NCI-H1694 (cell line): ENCODE data around the gene IGF1R.
"Not testable (repeated sequence)": the region's sequence is repeated elsewhere in the genome, so short reads cannot be mapped to it uniquely, and the experiment has no call there.

Experiments
- DNase-seq: peaks from one replicate; lab custom pipeline; 2025; lab: John Stamatoyannopoulos, UW

IGF1R gene

GRCh38 chr15:98964466-98965133, 316.3 kb downstream of the IGF1R start:
- DNase-seq, result no peak

DNA sequence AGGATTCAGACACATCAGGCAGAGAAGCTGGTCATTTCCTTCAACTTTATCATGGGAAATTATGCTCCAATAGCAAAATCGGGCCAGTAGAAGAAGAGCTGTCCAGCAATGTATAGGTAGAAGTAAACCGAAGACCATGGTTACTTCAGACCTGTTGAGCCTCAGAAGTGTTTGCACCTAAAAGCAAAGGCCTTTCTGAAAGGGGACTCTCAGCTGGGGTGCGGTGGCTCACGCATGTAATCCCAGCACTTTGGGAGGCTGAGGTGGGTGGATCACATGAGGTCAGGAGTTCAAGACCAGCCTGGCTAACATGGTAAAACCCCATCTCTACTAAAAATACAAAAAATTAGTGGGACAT, 316.8 kb downstream of the IGF1R start:
- DNase-seq, result not testable (repeated sequence)

DNA sequence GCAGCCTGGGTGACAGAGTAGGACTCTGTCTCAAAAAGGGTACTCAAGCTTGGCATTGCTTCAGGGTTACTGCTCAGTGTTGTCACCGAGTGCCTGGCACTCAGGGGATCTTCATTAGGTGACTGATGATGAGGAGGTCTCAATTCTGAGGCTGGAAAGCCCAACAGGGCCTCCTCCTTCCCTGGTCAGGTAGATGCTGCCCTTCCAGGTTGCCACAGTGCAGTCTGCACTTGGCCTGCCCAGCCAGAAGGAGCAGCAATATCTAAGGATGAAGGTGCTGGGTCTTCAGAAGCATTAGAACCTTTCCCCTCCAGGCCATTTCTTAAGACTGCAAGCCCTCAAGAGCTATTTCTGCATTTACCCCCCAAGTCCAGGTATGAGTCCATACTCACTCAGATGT, 317.3 kb downstream of the IGF1R start:
- DNase-seq, result no peak

DNA sequence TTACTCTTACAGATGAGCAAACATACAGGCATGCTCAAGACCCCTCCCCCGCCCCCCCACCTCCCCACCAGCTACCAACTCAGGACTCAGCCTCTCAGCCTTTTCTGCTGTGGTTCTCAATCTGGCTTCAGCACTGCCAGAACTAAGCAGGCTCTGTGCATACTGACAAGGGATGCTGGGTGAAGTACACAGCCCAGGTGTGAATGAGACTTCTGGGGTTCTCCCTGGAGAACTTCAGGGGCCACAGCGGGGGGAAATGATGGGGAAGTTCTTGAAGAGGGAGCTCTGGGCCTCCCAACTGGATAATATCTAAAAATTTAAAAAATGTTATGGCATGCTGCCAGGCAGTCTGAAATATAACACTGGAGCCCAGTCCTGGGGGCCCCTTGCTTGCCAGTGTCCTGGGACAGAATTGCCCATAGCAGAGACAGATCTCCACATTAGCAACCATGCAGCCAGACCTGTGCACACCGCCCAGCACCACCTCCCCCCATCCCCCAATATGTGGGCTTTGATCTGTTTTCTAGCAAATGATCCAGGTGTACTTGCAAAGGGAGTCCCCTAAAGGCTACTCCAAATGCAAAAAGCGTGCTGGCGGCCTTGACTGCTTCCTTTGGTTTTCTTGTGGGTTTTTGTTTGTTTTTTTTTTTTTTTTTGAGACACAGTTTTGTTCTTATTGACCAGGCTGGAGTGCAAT, 317.9 kb downstream of the IGF1R start:
- no peak for DNase-seq

DNA sequence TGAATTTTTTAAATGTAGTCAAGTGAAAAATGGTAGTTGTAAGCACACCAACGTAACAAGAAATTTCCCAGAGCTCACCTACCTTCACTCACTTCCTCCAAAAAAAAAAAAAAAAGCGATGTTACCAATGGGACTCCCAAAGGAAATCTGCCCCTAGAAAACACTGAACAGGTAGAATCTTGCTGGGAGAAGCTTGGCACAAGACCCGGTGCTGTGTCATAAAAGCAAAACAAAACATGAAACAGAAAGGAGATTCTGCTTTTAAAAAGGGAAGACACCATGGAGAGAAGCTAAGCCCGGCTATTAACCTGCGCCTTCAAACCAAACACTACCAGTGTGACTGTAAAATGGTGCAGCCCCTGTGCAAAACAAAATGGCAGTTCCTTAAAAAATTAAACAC, 318.8 kb downstream of the IGF1R start:
- no peak for DNase-seq

GRCh38 chr15:98967916-98968315, 319.6 kb downstream of the IGF1R start:
- DNase-seq, result no peak

DNA sequence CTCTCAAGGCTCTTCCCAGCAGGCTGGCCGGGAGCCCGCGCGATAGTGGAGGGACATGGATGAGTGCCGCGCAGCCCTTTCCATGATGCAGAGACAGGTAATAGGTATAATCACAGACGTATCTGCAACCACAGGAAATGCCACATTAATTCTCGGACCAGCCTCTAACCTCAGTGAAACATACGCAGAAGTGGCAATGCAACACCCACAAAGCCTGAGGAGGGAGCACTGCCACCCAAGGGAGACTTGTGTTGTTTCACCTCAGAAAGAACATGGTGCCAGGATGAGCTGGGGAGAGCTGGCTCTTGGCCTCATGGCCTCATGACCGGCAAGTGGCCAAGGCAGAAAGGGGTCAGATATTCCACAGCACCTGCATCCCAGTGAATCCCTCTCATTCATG, 320.2 kb downstream of the IGF1R start:
- no peak for DNase-seq

GRCh38 chr15:98969126-98969735, 320.9 kb downstream of the IGF1R start:
- DNase-seq, result no peak

DNA sequence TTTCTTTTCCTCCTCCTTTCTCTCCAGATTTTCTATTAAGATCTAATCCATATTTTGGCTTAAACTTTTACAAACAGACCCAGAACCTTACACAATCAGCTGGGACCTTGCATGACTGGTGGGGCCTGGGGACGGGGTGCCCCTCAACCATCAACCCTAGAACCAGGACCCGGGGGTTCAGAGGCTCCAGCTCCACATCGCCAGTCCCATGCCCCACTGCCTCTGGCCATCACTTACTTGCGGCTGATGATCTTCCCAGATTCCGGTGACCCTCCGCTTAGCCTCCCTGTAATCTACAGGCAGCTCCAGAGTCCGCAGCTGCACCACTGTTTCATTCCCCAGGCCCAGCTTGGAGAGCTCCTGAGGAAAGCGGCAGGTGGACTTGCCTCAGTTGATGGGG, 322.5 kb downstream of the IGF1R start:
- DNase-seq, result no peak

GRCh38 chr15:98976500-98976899, 328.2 kb downstream of the IGF1R start:
- no peak for DNase-seq

GRCh38 chr15:98977441-98977840, 329.1 kb downstream of the IGF1R start:
- DNase-seq, result no peak

- no peak for DNase-seq
Observed at GRCh38 chr15:98978153-98978552, 329.8 kb downstream of the IGF1R start.

GRCh38 chr15:98980899-98981228, 332.5 kb downstream of the IGF1R start:
- DNase-seq, result no peak

DNA sequence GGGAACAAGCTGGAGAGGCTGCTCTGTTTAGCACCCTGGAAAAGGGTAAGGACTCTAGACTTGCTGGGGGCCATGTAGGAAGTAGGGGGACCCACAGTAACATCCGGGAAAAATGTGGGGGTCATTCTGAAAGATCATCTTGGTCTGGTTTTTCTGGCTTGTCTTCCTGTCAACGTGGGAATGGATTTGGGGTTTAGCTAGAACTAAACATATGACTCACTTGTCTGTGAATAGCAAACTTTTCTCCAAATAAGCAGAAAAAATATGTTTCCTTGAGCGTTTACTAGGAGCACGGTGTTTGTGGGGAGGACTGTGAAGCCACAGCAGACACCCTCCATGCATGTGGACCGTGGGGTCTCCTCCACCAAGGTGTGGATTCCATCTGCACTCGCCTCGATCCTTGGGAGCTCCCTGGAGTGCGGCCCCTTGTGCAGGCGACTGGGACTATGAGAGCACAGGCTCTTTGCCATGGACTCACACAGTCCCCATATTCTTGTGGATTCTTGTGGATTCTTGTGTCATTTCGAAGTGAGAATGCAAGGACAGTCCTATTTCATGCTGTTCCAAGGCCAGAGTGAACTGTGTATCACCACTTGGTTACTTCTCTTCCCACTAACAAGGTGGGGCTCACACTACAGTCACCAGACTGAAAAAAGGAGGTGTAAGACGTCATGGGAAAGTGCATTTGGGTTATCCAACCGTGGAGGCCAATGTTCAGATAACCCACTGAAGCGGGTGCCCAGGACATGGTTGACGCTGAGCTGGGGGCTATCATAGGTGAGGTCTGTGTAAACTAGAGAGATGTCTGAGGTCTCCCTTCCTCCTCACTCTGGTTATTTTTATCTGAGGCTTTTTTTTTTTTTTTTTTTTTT, 333.7 kb downstream of the IGF1R start:
- no peak for DNase-seq

- no peak for DNase-seq
Observed at GRCh38 chr15:98983334-98983733, 335.0 kb downstream of the IGF1R start.

DNA sequence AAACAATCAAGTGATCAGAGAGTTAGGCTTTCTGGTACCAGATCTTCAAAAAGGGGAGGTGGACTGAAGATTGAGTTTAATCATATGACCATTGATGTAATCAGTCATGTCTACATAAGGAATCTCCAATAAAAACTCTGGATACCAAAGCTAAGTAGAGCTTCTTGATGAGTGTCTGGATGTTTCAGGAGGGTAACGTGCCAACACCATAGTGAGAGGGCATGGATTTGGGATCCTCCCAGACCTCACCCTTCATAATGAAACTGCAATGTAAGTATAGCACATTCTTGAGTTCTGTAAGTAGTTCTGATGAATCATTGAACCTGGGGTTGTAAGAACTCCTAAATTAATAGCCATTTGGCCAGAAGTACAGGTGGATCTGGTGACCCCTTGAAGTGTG, 337.9 kb downstream of the IGF1R start:
- no peak for DNase-seq

DNA sequence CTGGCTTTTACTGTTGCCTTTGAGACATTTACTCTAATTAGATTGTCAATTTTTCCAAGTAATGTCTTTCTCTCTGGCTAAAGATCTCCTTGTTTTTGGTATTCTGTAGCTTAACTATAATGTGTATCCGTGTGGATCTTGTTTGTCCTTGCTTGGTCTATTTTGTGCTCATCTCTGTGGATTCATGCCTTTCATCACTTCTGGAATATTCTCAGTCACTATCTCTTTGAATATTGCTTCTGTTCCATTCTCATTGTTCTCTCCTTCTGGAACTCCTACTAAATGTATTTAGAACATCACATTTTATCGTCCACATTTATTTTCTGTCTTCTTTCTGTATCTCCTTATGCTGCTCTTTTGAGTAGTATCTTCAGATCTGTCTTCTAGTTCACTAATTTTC, 346.6 kb downstream of the IGF1R start:
- no peak for DNase-seq

GRCh38 chr15:98996169-98996568, 347.8 kb downstream of the IGF1R start:
- no peak for DNase-seq

GRCh38 chr15:98996624-98997023, 348.3 kb downstream of the IGF1R start:
- no peak for DNase-seq

DNA sequence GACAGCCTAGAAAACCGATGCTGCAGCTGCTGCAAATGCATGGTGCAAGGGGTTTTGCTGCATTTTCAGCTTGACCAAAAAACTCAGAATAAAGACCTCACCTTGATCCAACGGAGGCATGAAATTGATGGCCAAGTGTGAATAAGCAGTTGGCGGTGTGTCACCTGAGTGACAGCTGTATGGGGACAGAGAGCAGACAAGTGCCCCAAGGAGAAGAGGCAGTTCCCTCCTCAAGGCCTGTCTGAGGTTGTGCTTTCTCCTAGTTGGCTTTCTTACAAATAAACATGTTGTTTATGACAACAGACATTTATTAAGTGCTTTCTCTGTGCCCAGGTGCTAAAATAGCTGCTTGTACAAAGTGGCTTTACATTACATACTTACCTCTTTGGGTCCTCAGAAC, 349.0 kb downstream of the IGF1R start:
- DNase-seq, result no peak

DNA sequence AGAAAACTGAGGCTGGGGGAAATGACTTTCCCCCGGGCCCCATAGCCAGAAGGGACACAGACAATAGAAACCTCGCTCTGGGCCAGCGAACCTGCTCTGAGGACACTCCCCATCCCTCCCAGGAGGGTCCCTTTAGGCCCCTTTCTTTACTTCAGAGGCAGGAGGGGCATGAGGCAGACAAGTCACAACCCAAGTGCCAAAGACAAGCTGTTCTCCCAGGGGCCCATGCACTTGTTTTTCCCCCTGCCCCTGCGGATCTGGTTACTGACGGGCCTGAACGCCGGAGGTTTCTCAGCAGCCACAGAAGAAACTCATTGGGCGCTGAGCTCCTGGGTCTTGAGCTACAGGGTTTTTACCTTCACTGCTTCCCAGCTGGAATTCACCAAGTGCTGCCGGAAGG, 349.4 kb downstream of the IGF1R start:
- DNase-seq, result no peak

DNA sequence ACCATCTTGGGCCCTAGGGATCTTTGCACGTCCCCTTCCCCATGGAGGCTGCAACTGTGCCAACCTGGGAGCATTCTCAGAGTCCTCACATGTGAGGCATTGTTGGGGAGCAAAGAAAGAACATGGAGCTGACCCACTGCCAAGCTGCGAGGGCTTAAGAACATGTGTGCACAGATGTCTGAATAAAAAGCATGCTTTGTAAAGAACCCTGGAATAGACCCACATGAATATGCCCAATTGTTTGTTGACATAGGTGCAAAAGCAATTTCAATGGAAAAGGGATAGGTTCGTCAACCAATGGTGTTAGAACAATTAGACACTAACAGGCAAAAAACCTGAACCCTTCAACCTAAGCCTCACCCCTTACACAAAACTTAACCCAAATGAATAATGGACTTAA, 349.9 kb downstream of the IGF1R start:
- DNase-seq, result no peak

DNA sequence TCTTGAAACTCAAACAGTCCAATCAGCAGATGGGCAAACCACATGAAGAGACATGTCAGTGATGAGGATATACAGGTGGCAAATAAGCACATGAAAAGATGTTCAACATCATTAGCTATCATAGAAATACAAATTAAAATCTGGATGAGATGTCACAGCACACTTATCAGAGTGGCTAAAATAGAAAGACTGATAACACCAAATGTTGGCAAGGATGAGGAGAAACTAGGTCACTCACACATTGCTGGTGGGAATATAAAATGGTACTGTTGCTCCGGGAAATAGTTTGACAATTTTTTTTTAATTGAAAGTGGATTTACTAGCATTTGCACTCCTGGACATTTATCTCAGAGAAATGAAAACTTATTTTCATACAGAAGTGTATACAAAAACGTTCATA, 350.9 kb downstream of the IGF1R start:
- no peak for DNase-seq
